Panc1 (cell line): ENCODE results near the gene GEN1. TPM values are rescaled to one million over a fixed set of nuclear protein-coding genes. Genes with fewer than 3 reads are reported as not detected.

ENCODE experiments used
- ATAC-seq: fragments of 200-7000 bp; cut with Tn5 transposase; 2 replicates; pipeline ENCODE4 v1.9.1; 2020; ENCODE audit warnings: mild to moderate bottlenecking, moderate library complexity
- BruUV-seq: library from RNA; stranded (reverse); fragments of 400-500 nt; replicated peaks from 2 replicates; lab custom pipeline; 2021; lab: Mats Ljungman, UMichigan
- CTCF ChIA-PET: fragments of 300-600 bp; sonication (Branson Sonifier 250); formaldehyde crosslinking; loops from one replicate; lab custom pipeline; 2022; ENCODE audit warnings: antibody characterized with exemption; lab: Charles Lee
- POLR2A ChIA-PET: fragments of 300-600 bp; sonication (Branson Sonifier 250); formaldehyde crosslinking; loops from one replicate; lab custom pipeline; 2022; ENCODE audit warnings: antibody characterized with exemption; lab: Charles Lee
- DNase-seq: peaks from one replicate; pipeline ENCODE4 v3.0.0-alpha.2; 2010; ENCODE audit warnings: low read depth, low spot score
- H3K27ac ChIP-seq: 2 replicates; pipeline ENCODE4 v1.5.1; 2011; ENCODE audit warnings: mild to moderate bottlenecking, low read length, inconsistent platforms
- H3K27me3 ChIP-seq: fragments of 200-500 bp; sonication (Bioruptor generic); 2 replicates; pipeline ENCODE4 v1.6.0; 2014; ENCODE audit warnings: low read length, inconsistent platforms; ENCODE audit not compliant: control insufficient read depth, insufficient read depth
- H3K36me3 ChIP-seq: fragments of 200-500 bp; sonication (Bioruptor generic); 2 replicates; pipeline ENCODE4 v1.5.1; 2014; ENCODE audit warnings: inconsistent platforms, mild to moderate bottlenecking, low read length, moderate library complexity; ENCODE audit not compliant: control insufficient read depth, insufficient read depth
- H3K4me1 ChIP-seq: 2 replicates; pipeline ENCODE4 v1.5.1; 2011; ENCODE audit warnings: inconsistent platforms, mild to moderate bottlenecking, low read length, moderate library complexity; ENCODE audit not compliant: control insufficient read depth, insufficient read depth
- H3K4me3 ChIP-seq, 2 experiments: 2 replicates each; pipeline ENCODE4 v1.5.1; 2011 to 2012; ENCODE audit warnings: low read depth in 2 of 2, low read length in 2 of 2, mild to moderate bottlenecking in 2 of 2, inconsistent platforms in 1 of 2, moderate library complexity in 1 of 2
- H3K9me3 ChIP-seq: fragments of 200-500 bp; sonication (Bioruptor generic); 2 replicates; pipeline ENCODE4 v1.5.1; 2014; ENCODE audit warnings: low read depth, mild to moderate bottlenecking, inconsistent platforms, low read length, moderate library complexity; ENCODE audit not compliant: control insufficient read depth, insufficient read depth
- POLR2AphosphoS5 ChIP-seq: IDR thresholded peaks from 2 replicates; pipeline ENCODE4 v1.6.1; 2012; ENCODE audit warnings: mild to moderate bottlenecking, low read depth, low read length, moderate library complexity
- SIN3A ChIP-seq: IDR thresholded peaks from 2 replicates; pipeline ENCODE4 v1.6.1; 2012; ENCODE audit warnings: low read depth, mild to moderate bottlenecking, low read length, moderate library complexity, borderline replicate concordance; ENCODE audit not compliant: insufficient read depth
- TCF7L2 ChIP-seq: IDR thresholded peaks from 2 replicates; pipeline ENCODE4 v1.6.1; 2011; ENCODE audit warnings: mild to moderate bottlenecking, low read depth, low read length, inconsistent platforms
- in situ Hi-C: cut with HindIII; loops from 2 replicates; pipeline ENCODE4 v1.10.0; 2016; ENCODE audit warnings: low sequenced_read_pairs, low pct_unique_long_range_greater_than_20kb
- intact Hi-C: fragments of 100-400 bp; cut with micrococcal nuclease; formaldehyde crosslinking; loops from one replicate; pipeline ENCODE4 v1.10.0; 2022; ENCODE audit not compliant: unreplicated experiment
- total RNA-seq: library from RNA; stranded (reverse); gene quantifications from one replicate; pipeline ENCODE4 v1.2.1, GENCODE V29; 2021; ENCODE audit not compliant: unreplicated experiment
- TF ChIP-seq, protein P1 (sequence below), 2 experiments: IDR thresholded peaks; 2 replicates each; pipeline ENCODE4 v1.6.1; 2011 to 2012; ENCODE audit warnings: low read depth in 2 of 2, control low read depth in 1 of 2, low read length in 1 of 2, mild to moderate bottlenecking in 1 of 2, moderate library complexity in 1 of 2; ENCODE audit not compliant: insufficient read depth in 1 of 2
- TF ChIP-seq, protein P2 (sequence below): fragments of 450-650 bp; IDR thresholded peaks from 2 replicates; pipeline ENCODE4 v1.5.1; 2017; ENCODE audit warnings: mild to moderate bottlenecking

Gene GEN1
- total RNA-seq, 1 experiment from 2014 or later = 24.0 TPM

DNA sequence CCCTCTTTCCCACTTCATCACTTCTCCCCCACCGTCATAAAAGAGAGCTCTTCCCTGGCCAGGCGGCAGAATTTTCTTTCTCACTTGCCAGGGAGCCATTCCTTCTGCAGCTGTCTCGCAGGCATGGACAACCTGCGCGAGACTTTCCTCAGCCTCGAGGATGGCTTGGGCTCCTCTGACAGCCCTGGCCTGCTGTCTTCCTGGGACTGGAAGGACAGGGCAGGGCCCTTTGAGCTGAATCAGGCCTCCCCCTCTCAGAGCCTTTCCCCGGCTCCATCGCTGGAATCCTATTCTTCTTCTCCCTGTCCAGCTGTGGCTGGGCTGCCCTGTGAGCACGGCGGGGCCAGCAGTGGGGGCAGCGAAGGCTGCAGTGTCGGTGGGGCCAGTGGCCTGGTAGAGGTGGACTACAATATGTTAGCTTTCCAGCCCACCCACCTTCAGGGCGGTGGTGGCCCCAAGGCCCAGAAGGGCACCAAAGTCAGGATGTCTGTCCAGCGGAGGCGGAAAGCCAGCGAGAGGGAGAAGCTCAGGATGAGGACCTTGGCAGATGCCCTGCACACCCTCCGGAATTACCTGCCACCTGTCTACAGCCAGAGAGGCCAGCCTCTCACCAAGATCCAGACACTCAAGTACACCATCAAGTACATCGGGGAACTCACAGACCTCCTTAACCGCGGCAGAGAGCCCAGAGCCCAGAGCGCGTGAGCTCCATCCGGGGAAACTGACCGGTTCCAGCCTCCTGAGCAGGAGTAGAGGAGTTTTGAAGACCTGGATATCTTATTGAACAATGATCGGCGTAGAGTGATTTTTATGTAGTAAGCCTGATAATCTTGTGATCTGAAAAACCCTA lies 62.7 kb downstream of the GEN1 start, which contains the start of gene MSGN1:
Gene MSGN1 (plus strand): TSS at position 65 of the 850 bp plus-strand sequence. CDS start 59 bp downstream, at position 124.
- intact Hi-C loops = no loop called here
- no peak; the same call in 1 of the 2 replicates for ATAC-seq
- DNase-seq = no peak
- TF ChIP-seq SIN3A (no peak), POLR2AphosphoS5 (no peak), TCF7L2 (no peak)
- TF ChIP-seq, protein P1, sequence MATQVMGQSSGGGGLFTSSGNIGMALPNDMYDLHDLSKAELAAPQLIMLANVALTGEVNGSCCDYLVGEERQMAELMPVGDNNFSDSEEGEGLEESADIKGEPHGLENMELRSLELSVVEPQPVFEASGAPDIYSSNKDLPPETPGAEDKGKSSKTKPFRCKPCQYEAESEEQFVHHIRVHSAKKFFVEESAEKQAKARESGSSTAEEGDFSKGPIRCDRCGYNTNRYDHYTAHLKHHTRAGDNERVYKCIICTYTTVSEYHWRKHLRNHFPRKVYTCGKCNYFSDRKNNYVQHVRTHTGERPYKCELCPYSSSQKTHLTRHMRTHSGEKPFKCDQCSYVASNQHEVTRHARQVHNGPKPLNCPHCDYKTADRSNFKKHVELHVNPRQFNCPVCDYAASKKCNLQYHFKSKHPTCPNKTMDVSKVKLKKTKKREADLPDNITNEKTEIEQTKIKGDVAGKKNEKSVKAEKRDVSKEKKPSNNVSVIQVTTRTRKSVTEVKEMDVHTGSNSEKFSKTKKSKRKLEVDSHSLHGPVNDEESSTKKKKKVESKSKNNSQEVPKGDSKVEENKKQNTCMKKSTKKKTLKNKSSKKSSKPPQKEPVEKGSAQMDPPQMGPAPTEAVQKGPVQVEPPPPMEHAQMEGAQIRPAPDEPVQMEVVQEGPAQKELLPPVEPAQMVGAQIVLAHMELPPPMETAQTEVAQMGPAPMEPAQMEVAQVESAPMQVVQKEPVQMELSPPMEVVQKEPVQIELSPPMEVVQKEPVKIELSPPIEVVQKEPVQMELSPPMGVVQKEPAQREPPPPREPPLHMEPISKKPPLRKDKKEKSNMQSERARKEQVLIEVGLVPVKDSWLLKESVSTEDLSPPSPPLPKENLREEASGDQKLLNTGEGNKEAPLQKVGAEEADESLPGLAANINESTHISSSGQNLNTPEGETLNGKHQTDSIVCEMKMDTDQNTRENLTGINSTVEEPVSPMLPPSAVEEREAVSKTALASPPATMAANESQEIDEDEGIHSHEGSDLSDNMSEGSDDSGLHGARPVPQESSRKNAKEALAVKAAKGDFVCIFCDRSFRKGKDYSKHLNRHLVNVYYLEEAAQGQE (IDR thresholded peaks at IDR 0.05; ENCODE audit: insufficient read depth in 1 of 2, low read depth in 2 of 2, low read length in 1 of 2) = no peak
- TF ChIP-seq, protein P2, sequence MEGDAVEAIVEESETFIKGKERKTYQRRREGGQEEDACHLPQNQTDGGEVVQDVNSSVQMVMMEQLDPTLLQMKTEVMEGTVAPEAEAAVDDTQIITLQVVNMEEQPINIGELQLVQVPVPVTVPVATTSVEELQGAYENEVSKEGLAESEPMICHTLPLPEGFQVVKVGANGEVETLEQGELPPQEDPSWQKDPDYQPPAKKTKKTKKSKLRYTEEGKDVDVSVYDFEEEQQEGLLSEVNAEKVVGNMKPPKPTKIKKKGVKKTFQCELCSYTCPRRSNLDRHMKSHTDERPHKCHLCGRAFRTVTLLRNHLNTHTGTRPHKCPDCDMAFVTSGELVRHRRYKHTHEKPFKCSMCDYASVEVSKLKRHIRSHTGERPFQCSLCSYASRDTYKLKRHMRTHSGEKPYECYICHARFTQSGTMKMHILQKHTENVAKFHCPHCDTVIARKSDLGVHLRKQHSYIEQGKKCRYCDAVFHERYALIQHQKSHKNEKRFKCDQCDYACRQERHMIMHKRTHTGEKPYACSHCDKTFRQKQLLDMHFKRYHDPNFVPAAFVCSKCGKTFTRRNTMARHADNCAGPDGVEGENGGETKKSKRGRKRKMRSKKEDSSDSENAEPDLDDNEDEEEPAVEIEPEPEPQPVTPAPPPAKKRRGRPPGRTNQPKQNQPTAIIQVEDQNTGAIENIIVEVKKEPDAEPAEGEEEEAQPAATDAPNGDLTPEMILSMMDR = no peak
- in situ Hi-C loops = no loop called here
- Histone ChIP-seq H3K27me3 (peaks cover 6% of the 10 kb centered on the region), H3K4me3 (no peak within 1 kb of the TSS), H3K36me3 (no peaks in the 10 kb centered on the region), H3K27ac (no peak within 1 kb of the TSS), H3K4me1 (no peaks in the 10 kb centered on the region), H3K9me3 (no peaks in the 10 kb centered on the region)
- ChIA-PET CTCF (no interaction called here), POLR2A (no interaction called here)
- BruUV-seq = no TSS peak

DNA sequence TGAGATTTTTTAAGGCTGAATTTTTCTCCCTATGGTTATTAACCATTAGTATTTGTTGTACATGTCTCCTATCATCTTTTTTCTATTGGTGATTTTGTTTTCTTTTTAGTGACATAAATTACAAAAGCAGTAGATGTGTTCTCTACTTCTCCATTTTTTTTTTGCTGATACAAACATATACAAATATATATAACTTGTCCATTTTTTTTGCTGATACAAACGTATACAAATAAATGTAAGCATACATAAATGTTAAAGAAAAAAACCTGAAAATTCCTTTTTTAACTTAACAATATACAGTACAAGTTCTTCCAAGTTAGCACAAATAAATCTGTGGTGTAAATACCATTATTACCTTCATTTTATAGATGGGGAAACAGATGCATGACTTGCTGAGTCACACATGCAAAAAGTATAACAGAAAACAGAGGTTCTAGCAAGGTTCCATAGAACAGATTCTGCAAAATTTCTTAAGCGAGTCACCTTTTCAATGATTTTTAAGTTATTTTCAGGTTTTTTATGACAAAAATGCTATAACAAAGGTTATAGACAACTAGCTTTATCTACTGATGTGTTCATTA lies 64.4 kb downstream of the GEN1 start:
- Histone ChIP-seq H3K27me3 (peaks cover 6% of the 10 kb centered on the region), H3K4me3 (no peak overlapping the region), H3K27ac (no peak overlapping the region), H3K36me3 (no peaks in the 10 kb centered on the region), H3K4me1 (no peaks in the 10 kb centered on the region), H3K9me3 (no peaks in the 10 kb centered on the region)
- ChIA-PET POLR2A (interaction anchor here (0.7 kb wide), 1 partner anchor 25 kb away, joined by 10 read pairs; no protein-coding TSS in a partner anchor), CTCF (no interaction called here)
- TF ChIP-seq POLR2AphosphoS5 = no peak
- no peak for TF ChIP-seq SIN3A
- TF ChIP-seq, protein P2 = no peak
- TF ChIP-seq, protein P1 (IDR thresholded peaks at IDR 0.05; ENCODE audit: insufficient read depth in 1 of 2, low read depth in 2 of 2, low read length in 1 of 2) = no peak
- no peak for TF ChIP-seq TCF7L2
- no peak for DNase-seq
- ATAC-seq = no peak
- in situ Hi-C loops = no loop called here
- no TSS peak for BruUV-seq
- intact Hi-C loops = no loop called here
